HEK293T (cell line): Measurements from ENCODE around the gene CDH12.

Experiments
- ARNT ChIP-seq: fragments of 450-650 bp; IDR thresholded peaks from 2 replicates; pipeline ENCODE4 v1.6.1; 2017; ENCODE audit warnings: mild to moderate bottlenecking
- BHLHE40 ChIP-seq: fragments of 450-650 bp; IDR thresholded peaks from 2 replicates; pipeline ENCODE4 v1.6.1; 2016; ENCODE audit warnings: mild to moderate bottlenecking, moderate library complexity, borderline replicate concordance
- CTBP1 ChIP-seq: fragments of 450-650 bp; IDR thresholded peaks from 2 replicates; pipeline ENCODE4 v1.6.1; 2016; ENCODE audit warnings: borderline replicate concordance
- FOXA1 ChIP-seq: fragments of 450-650 bp; IDR thresholded peaks from 2 replicates; pipeline ENCODE4 v1.6.1; 2016; ENCODE audit warnings: mild to moderate bottlenecking
- HDGF ChIP-seq: fragments of 450-650 bp; IDR thresholded peaks from 2 replicates; pipeline ENCODE4 v1.6.1; 2017; ENCODE audit warnings: antibody characterized with exemption, borderline replicate concordance
- LEF1 ChIP-seq: fragments of 450-650 bp; IDR thresholded peaks from 2 replicates; pipeline ENCODE4 v1.6.1; 2017; ENCODE audit warnings: mild to moderate bottlenecking, borderline replicate concordance
- NFRKB ChIP-seq: fragments of 450-650 bp; IDR thresholded peaks from 2 replicates; pipeline ENCODE4 v1.6.1; 2016; ENCODE audit warnings: mild to moderate bottlenecking, moderate library complexity
- SUZ12 ChIP-seq: fragments of 450-650 bp; IDR thresholded peaks from 2 replicates; pipeline ENCODE4 v1.6.1; 2016; ENCODE audit warnings: mild to moderate bottlenecking

GRCh38 chr5:22887566-22887965 is 34.4 kb upstream of the CDH12 start:
- TF ChIP-seq NFRKB (no peak), ARNT (no peak), FOXA1 (no peak), CTBP1 (no peak), HDGF (no peak), BHLHE40 (no peak), LEF1 (no peak), SUZ12 (no peak)
